Activated CD4-positive, alpha-beta T cell treated with anti-CD3 and anti-CD28 coated beads for 48 hours (primary cell): Measurements from ENCODE around the gene VSTM2L.
A peak's percentile ranks its signal among the peaks of the same experiment; 100 is the strongest.

Source experiments
- DNase-seq: peaks from one replicate; pipeline ENCODE4 v3.0.0-alpha.2; 2020

VSTM2L gene

DNA sequence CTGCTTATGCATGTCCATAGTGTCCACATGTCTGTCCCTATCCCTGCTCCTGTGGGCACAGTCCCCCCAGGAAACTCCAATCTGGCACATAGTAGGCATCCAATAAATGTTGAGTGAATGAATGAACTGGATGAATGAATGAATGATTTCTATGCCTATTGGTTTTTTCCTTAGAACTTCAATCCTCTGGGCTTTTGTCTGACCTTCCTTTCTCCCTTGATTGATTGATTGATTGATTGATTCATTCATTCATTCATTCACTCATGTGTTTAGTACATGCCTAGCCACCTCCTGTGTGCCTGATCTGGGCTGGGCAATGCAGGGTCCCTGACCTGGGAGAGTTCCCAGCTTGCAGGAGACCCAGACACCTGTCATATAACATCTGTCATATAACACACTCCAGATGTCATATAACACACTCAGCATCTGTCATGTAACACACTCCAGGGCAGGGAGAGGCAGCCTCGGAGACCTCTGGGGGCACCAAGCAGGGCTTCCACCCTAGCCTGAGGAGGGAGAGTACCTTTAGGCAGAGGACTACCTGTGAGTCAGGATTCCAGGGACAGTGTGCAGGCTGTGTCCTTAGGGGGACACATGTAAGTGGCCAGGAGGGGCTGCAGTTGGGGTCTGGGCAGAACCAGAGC lies 17.9 kb downstream of the VSTM2L start:
- no peak for DNase-seq

DNA sequence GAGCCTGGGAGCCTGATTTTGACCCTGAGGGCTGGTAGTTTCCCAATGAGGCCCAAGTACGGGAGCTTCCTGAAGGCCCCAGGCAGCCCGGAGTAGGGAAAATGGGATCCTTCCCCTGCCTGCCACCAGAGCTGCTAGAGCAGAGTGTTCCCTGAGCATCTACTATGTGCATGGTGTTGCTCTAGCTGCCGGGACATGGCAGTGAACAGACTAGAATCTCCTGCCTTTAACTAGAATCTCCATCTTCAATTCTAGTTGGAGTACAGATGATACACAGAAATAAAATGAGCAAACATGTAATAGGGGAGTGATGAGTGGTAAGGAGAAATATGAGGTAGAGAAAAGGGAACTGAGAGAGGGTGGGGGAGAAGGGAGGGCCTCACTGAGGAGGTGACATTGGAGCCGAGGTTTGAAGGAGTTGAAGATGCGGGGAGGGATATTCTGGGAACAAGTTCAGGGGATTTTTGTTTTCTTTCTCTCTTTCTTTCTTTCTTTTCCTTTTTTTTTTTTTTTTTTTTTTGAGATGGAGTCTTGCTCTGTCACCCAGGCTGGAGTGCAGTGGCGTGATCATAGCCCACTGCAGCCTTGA lies 18.5 kb downstream of the VSTM2L start:
- DNase-seq = no peak

DNA sequence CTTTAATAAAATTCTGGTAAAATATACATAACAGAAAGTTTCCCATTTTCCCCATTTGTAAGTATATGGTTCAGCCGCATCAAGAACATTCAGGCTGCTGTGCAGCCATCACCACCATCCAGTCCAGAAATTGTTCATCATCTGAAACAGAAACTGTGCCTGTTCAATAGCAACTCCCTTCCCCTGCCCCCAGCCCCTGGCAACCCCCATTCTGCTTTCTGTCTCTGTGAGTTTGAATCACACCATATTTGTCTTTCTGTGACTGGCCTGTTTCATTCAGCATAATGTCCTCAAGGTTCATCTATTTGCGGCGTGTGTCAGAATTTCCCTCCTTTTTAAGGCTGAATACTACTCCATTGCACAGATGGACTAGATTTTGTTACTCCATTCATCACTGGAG lies 19.1 kb downstream of the VSTM2L start:
- DNase-seq = peak; percentile 69

DNA sequence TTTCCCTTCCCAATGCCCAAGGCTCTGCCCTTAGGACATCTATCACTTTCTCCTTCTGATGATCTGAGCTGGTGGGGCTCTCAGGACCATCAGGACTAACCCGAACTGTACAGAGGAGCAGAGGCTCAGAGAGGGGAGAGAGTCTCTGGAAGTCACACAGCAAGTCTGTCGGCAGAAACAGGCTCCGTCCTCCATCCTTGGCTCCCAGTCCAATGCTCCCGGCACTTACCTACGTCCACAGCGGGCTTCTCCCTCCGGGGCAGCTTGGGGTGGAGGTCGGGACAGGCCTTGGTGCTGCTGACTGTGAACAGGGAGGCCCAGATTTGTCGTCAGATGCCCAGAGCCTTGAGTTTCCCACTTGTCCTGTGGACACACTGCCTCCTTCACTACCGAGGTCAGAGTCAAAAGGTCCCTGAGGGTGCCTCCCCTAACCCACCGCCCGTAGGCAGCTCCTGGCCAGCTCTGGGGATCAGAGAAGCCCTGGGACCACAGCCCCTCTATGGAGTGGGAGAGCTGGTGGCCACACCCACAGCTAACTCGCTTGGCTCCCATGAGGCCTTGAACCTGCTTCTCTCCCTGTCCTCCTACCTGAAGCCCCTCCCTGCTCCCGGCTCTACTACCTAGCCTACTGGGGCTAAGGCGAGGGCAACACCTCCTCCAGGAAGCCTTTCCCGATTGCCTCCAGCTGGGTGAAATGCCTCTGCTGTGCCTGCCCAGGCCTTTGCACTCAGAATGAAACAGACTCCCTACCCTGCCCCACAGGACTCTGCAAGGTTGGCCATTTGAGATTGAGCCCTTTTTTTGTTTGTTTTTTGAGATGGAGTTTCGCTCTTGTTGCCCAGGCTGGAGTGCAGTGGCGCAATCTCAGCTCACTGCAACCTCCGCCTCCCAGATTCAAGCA lies 22.6 kb downstream of the VSTM2L start:
- DNase-seq = no peak

DNA sequence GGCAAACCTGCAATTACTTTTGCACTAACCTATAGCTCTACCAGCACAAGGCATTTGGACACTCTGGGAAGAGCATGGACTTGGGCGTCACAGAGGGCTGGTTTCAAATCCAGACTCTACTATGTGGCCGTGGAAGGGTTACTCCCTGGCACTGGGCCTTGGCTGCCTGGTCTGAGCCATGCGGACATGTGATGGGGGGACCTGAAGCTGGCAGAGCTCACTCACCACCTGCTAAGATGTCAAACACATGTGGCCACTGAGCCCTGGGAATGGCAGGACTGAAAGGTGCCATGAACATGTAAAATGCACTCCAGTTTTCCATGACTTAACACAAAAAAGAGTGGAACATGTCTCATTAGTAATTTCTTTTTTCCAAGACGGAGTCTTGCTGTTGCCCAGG lies 23.7 kb downstream of the VSTM2L start:
- no peak for DNase-seq

DNA sequence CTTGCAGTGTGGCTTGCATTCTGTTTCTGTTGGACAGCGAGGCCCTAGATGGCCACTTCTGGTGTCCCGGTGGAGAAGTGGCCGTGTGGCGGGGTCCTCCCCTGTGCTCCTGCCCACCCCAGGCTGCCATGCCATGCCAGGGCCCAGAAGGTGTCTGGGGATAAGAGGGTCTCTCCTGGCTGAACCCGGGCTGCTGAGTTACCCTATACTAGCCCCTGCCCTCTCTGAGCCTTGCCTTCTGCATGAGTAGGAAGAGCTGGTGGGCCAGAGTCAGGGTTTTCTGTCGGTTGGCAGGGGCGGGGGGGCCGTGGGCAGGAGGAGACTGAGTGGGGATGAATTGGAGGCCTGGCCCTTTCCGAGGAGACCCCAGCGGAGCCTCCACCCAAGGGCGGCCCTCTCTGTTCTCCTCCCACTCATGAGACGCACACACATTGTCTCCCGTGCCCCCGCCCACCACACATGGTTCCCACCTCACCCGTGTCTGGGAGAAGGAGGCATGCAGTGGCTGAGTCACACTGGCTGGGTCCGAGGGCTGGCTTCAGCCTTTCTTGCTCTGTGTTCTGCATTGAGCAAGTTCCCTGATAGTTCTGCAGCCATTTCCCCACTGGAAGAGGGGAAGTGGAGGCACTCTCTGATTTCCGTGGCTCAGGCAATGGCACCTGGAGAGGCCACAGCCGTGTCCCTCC lies 24.6 kb downstream of the VSTM2L start:
- DNase-seq = no peak

DNA sequence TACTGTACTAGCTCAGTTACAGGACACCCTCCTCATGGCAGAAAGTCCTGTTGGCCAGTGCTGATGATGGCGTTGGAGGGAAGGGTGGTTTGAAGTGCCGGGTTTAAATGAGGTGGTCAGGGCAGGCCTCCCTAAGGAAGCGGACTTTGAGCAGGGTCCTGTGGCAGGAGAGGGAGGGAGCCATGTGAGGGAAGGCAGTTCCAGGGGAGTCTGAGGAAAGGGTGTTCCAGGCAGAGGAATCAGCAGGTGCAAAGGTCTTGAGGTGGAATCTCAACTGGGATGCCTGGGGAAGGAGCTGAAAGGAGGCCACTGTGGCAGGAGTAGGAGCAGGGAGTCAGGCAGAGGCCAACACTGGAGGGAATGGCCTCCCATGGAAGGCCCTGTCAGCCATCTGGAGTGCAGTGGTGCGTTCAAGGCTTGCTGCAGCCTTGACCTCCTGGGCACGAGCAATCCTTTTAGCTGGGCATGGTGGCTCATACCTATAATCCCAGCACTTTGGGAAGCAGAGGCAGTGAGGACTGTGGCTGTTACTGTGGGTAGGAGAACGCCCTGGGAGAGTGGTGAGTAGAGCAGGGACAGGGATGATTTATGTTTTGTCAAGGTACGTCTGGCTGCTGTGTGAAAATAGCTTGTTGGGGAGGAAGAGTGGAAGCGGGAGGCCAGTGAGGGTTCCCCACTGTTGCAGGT lies 26.2 kb downstream of the VSTM2L start:
- no peak for DNase-seq

DNA sequence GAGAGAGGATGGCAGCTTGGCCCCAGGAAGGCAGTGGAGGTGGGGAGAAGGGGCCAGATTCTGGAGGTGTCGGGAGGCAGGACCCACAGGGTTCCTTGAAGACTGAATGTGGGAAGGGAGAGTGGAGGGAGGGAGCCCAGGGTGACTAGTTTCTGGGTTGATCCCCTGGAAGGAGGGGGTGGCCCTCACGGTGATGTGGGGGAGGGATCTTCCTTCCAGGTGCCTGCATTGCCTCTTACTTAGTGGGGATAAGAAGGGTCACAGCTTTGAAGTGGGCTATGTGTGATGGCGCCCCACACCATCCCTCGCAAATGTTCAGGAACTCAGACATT lies 26.7 kb downstream of the VSTM2L start:
- DNase-seq = no peak

DNA sequence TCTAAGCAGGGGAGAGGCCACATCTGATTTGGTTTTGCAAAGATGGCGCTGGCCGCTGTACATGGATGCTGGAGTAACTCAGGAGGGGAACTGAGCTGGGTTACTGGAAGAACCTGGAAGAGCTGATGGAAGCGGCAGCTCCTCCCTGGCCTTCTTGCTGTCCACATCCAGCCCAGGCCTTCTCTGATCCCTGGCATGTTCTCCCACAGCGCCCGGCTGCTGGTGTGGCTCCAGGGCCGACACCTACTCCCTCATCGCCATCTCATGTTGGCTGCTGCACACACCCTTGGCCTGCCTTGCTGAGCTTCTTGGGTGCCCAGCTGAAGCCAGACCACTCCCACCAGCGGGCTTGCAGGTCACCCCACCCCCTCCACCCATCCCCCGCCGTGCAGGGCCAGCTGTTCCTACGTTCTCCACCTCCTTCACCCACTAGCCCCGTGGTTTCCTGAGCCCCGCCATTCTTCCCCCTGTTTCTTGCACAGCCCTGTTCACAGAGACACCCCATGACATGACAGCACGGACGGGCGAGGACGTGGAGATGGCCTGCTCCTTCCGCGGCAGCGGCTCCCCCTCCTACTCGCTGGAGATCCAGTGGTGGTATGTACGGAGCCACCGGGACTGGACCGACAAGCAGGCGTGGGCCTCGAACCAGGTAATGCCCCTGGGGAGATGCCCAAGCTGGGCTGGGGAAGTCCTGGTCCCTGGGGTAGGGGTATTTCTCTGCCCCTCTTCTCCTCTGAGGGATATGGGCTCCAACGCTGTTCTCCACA lies 28.4 kb downstream of the VSTM2L start:
- no peak for DNase-seq

DNA sequence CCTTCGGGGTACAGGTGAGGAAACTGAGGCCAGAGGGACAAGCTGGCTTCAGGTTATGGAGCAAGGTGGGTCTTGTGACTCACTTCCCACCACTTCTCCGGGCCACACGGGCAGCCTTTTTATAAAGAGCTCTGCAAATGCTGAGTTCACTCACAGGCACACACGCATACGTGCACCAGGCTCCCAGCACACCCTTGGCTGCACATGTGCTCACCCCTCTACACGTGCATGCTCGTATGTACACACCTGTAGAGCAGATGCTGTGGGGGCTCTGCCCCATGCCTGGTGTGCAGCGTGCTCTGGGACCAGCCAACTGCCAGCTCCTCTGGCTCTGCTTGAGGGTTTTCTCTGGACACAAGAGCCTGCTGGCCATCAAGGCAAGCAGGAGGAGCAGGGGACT lies 29.1 kb downstream of the VSTM2L start:
- no peak for DNase-seq

DNA sequence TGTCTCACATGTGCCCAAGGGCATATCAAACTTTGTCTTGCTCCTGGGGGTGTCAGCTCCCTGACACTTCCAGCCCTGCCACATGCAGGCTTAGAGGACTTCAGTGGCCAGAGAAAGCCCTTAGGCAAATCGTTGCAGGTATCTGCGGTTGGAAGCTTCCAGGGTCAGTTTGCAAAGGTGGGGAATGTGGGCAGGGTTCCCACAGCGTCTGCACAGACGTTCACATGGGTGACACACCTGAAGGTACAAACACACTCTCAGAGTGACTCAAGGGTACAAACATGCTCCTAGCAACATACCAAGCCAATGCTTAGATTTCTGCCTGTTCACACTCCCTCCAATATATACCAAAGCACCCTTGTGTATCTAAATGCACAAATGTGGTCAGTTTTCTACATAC lies 30.0 kb downstream of the VSTM2L start:
- no peak for DNase-seq

DNA sequence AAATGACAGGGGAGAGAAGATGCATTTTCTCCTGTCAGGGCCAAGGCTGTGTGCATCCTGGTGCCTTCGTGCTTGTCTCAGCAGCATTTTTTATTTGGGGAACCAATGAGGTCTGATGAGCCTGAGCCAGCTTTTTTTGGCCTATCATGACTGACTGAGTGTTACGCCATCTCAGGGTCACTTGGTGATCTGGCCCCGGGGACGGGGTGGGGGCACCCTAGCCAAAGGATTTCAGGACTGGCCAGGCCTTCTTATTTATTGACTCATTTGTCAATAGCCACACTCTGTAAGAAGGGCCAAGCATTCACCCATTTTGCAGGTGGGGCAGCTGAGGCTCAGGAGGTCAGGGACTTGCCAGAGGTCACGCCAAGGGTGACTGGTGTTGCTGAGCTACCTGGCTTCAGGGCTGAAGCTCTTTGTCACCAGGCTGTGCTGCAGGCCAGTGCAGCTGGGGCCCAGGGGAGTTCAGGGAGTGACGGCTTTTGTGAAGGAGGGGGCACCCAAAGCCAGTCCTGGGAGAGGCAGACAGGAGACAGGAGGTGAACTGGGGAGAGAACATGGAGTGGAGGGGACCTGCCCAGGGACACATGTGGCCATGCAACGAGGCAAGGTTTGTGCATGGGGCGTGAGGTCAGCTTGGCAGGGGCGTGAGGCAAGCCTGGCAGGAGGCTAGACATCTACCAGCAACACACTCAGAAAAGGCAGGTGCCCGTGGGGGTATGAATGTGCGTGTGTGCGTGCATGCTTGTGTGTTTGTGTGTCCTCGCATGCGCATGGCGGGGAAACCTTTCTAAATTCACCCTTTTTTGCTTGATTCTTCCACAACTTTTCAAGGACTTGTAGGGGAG lies 31.1 kb downstream of the VSTM2L start:
- DNase-seq = no peak

DNA sequence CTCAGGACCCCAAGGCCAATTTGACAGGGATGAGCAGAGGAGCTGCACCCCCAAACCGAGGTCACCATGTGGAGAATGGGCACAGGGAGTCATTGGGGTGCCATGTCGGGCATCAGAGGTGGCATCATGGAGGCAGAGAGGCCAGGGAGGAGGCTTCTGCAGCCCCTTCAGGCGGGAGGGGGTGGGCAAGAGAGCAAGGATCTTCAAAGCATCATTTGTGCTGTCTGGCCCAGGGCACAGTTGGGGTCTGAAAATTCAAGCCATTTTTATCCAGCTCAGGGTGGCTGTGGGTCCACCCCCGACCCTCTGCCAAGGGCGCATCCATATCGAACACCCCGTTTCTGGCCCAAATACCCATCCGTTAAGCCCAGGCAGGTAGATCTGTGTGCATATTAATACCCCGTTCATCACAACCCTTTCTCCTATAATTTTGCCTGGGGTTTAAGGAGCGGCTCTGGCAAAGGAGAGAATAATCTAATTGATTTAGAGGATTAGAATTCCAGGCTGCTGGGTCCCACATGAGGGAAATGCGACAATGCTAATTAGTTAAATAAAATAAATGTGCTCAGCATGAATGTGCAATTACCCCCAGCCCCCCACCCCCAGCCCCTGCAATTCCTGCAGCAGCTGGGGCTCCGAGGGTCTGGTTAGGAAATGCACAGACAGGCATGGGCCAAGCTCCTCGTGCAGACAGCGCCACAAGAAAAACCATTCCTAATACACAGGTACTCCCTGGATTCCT lies 31.9 kb downstream of the VSTM2L start:
- DNase-seq = no peak

DNA sequence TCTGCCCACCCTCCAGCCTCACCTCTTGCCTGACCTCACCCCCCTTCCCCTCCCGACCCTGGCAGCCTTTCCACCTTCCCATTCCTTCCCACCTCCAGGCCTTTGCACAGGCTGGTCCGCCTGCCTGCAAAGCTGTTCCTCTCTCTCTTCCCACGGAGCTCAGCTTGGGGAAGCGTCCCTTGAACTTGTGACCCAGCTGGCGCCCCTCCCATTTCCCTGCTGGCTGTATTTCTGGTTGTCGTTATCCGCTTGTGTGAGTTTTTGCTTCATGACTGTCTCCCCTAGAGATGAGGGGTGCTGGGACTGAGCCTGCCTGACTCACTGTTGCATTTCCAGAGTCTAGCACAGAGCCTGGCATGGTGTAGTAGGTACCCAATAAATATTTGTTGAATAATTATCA lies 32.5 kb downstream of the VSTM2L start:
- no peak for DNase-seq

DNA sequence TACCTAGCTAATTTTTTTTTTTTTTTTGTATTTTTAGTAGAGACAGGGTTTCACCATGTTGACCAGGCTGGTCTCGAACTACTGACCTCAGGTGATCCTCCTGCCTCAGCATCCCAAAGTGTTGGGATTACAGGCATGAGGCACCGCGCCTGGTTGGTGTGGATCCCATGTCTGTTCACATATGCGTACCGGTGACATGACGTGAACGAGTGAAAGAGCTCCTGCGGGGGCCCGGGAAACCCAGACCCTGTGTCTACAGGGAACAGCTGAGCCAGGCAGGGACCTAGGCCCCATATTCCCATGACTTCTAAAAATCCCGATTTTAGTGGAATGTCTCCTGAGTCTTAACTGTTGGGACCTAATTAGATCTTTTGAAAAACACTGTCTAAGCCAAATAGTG lies 33.1 kb downstream of the VSTM2L start:
- no peak for DNase-seq

DNA sequence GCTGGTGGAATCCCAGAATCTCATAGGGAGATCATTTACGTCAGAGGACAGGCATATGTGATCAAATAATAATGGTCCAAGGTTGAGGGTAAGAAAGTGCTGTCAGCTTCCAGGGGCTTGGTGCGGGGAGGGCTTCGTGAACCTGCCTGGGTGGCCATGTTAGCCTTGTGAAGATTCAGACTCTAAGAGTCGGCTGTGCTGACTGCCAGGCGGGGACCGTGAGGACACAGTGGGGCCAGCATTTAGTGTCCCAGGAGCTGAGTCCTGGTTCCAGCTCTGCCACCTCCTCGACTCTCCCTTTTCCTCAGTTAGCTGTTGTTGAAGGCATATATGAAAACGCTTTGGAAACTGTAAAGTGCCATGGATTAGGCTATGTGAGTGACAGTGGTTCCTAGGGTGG lies 33.5 kb downstream of the VSTM2L start:
- DNase-seq = no peak

DNA sequence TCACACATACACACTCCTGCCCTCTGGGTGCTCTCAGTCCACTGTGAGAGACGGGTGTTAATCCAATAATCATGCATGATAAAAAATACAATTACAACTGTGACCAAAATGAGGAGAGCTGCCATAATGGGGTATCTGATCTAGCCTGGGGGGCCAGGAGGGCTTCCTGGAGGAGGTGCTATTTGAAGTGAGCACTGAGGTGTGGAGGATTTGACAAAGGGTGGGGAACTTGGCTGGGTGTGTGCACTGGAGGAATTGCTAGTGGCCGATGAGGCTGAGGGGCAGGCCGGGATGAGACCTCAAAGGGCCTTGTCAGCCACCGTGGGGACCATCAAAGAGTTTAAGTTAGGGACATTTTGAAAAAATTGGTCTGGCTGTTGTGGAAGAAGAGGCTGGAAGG lies 34.8 kb downstream of the VSTM2L start:
- no peak for DNase-seq

DNA sequence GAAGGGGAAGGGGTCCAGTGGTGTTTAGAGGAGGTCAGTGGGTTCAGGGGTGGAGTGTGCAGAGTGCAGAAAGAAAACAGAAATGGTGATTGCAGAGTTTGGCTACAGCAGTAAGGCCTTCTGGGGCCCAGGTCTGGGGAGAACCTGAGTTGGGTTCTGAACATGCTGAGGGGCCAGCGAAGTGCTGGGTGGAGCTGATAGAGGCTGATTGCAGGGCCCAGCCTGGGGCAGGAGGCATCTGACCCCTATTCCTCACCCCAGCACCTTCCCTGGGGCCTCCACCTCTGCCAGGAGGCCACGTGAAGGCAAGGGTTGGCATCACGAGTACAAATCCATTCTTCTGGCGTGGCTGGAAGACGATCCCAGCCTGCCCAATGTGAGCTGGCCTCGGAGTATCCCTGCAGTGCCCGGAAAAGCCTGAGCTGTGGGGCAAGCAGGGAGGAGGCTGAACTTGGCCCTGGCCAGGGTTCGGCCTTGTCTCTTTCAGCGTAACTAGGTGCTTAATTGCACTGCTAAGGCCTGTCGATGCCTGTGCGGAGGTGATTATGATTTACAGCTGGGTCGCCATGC lies 35.3 kb downstream of the VSTM2L start:
- no peak for DNase-seq

DNA sequence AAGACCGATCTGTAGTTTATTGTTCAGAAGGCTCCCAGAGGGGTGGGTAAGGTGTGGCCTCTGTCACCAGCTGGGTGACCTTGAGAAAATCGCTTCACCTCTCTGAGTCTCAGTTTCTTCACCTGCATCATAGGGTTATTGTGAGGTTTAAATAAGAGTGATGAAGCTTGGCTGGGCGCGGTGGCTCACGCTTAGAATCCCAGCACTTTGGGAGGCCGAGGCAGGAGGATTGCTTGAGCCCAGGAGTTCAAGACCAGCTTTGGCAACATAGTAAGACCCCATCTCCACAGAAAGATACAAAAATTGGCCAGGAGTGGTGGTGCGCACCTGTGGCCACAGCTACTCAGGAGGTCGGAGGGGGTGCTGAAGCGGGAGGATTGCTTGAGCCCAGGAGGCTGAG lies 36.0 kb downstream of the VSTM2L start:
- DNase-seq = no peak
